ENCODE measurements around the gene LRRC37A.
"Not testable (repeated sequence)": the region's sequence is repeated elsewhere in the genome, so short reads cannot be mapped to it uniquely, and the experiment has no call there.

Gene LRRC37A

GRCh38 chr17:46294831-46295230 is at the start of gene LRRC37A:
TSS of gene LRRC37A (plus strand) at chr17:46295131. CDS start at chr17:46295134, 3 bp downstream.
- DNase-seq: not testable (repeated sequence)

DNA sequence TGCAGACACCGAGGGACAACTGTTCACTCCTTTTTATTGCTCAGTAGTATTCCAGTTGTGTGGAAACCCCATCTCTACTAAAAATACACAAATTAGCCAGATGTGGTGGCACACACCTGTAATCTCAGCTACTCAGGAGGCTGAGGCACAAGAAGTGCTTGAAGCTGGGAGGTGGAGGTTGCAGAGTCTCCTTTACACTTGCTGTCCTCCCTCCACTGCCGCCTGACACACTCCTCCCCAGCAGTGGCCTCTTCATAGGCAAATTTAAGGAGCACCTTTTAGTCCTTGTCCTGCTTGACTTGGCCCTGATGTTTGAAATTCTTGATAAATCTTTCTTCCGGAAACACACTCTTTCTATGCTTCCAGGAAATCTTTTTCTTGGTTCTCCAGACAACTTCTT is 45.8 kb upstream of the LRRC37A start:
- not testable (repeated sequence) for DNase-seq

GRCh38 chr17:46252804-46253203 is 42.1 kb upstream of the LRRC37A start:
- not testable (repeated sequence) for DNase-seq

GRCh38 chr17:46253722-46254121 is 41.2 kb upstream of the LRRC37A start:
- DNase-seq: peak; percentile 59

- not testable (repeated sequence) for DNase-seq
Observed at GRCh38 chr17:46254215-46254614, 40.7 kb upstream of the LRRC37A start.

DNA sequence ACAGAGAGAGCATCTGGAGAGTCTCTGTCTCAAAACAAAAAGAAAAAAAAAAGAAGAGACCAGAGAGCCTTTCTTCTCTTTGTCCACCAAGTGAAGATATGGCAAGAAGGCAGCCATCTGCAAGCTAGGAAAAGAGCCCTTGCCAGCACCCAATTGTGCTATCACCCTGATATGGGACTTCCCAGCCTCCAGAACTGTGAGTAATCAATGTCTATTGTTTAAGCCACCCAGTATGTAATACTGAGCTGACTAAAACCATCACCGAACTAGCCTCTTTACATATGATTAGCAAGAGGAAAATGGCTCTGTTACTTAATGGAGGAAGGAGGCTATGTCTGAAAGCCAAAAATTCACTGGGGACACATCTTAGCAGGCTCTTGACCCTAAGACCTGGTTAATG is 38.6 kb upstream of the LRRC37A start:
- DNase-seq: not testable (repeated sequence)

- DNase-seq: not testable (repeated sequence)
Observed at GRCh38 chr17:46259845-46260661, 34.9 kb upstream of the LRRC37A start.

- DNase-seq: no peak
Observed at GRCh38 chr17:46262271-46262670, 32.7 kb upstream of the LRRC37A start.

- DNase-seq: no peak
Observed at GRCh38 chr17:46264456-46265198, 30.3 kb upstream of the LRRC37A start.

DNA sequence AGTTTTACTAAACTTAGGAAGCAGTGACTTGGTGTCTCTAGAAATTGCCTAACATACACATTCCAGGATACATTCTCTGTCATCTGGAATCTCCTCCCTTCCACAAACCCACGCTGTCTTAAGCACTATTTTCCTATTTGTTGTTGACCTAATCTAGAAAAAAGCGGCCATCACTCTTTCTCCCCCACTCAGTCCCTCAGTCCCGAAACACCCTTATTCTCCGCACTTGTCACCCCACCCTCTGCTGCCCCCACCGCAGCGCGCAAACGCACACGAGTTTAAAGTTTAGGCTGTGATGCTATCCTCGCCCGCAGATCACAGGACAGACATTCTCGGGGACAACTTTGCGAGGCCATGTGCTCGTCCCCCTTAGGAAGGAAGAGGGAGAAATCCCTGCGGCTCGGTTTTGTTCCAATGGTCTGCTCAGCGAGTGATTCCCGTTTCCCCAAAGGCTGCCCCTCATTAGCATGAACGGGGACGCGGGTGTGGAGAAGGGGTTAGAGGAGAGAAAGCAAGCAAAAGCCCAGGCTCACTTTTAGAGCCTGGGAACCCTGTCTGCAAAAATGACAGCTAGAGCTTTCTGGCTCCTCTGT is 28.8 kb upstream of the LRRC37A start:
- peak; percentile 66 for DNase-seq

- DNase-seq: peak; percentile 86
Observed at GRCh38 chr17:46266656-46267544, 28.0 kb upstream of the LRRC37A start.

DNA sequence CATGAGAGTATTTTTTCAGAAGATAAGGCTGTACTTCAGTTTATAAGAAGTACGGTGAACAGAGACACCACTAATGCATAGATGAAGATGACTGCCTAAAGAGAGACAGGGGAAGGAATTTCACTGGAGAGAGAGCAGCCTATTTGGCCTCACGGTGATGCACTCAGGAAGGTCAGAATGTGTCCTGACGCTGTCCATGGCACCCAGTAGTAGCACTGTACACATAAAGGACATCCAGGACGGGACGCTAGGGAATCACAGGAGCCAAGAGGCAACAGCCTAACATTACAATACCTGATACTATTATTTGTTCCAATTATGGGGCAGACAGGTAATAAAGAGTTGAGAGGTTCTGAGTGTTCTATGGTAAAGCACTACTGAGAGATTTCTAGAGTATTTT is 24.9 kb upstream of the LRRC37A start:
- no peak for DNase-seq

- DNase-seq: no peak
Observed at GRCh38 chr17:46273541-46274236, 21.2 kb upstream of the LRRC37A start.

DNA sequence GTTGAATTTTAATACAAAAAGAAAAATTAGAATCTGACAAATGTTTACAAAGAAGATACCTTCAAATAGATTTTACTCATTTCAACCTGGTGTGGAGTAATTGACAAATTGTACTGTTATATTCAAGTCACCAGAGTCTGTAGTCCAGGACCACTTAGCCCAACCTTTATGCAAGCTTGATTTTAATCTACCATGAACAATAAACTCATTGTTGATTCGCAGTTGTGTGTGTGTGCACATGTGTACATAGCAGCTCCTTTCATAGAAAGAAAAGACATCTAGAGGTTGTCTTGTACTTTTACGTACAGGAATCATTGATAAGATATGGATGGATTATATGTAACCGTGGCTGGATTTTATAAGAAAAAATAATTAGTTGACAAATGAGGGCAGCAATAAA is 20.7 kb upstream of the LRRC37A start:
- DNase-seq: no peak

DNA sequence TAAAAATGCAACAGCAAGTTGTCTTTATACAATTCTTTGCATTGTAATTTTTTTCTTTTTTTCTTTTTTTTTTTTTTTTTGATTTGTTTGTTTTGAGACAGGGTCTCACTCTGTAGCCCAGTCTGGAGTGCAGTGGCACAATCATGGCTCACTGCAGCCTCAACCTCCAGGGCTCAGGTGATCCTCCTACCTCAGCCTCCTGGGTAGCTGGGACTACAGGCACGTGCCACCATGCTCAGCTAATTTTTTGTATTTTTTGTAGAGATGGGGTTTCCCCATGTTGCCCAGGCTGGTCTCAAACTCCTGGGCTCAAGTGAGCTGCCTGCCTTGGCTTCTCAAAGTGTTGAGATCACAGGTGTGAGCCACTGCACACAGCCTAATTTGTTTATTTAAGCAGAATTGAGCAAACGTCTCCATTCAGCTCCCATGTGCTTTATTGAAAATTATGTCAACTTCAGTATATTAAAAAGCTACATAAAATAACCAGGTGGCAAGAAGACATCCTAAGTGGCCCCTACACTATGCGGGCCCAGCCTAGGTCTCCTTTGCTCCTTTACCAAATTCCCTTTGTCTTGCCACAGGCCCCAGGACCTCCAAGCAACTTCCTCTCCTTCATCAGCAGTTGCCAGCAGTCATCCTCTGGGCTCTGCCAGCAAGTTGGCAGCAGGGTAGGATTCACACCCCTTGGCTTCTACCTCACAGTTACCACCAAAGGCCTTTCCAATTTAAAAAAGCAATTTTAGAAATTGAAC is 18.0 kb upstream of the LRRC37A start:
- DNase-seq: peak; percentile 43

- DNase-seq: not testable (repeated sequence)
Observed at GRCh38 chr17:46281336-46281735, 13.6 kb upstream of the LRRC37A start.

GRCh38 chr17:46282635-46283034 is 12.3 kb upstream of the LRRC37A start:
- DNase-seq: not testable (repeated sequence)

DNA sequence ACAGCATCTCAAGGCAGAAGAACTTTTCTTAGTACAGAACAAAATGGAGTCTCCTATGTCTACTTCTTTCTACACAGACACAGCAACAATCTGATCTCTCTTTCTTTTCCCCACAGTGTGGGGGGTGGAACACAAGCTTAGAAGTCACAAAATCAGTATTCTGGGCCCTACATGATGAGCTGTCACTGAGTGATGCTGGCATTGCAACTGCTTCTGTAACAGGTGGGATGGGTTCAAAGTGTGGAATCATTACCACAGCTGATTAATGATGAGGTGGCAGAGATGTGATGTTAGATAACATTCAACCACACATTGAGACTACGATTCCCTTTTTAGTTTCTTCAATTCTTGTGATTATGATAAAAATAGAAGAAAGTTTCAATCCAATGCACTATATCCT is 10.5 kb upstream of the LRRC37A start:
- DNase-seq: not testable (repeated sequence)

DNA sequence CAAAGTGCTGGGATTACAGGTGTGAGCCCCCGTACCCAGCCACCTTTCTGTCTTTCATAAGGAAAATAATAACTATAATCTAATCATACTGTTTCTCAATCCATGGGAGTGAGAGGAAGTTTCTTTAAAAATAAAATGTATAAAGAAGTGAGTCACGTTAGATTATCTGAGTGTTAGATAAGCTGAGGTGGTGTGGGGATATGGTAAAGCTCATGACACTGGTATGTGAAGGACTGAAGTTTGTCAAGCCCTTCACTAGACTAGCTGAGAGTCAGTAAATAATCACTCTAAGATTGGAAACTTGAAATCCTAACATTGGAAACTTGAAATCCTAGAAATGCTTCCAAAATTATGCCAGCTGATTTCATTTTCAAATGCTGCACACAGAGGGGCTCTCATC is 9.4 kb upstream of the LRRC37A start:
- DNase-seq: not testable (repeated sequence)

- peak; percentile 90 for DNase-seq
Observed at GRCh38 chr17:46286764-46287221, 8.1 kb upstream of the LRRC37A start.

GRCh38 chr17:46287587-46287986 is 7.3 kb upstream of the LRRC37A start:
- DNase-seq: not testable (repeated sequence)
